ENCODE data around the gene CDSN.

GRCh38 chr6:31121131-31121790 lies 1.0 kb upstream of the CDSN start:
- TF ChIP-seq REST (IDR thresholded peaks at IDR 0.05; ENCODE audit: insufficient replicate concordance, low read depth) (no peak), GABPA (IDR thresholded peaks at IDR 0.05; ENCODE audit: low read depth) (no peak), POLR2AphosphoS5 (IDR thresholded peaks at IDR 0.05; ENCODE audit: low read depth) (no peak), SPI1 (IDR thresholded peaks at IDR 0.05; ENCODE audit: borderline replicate concordance, low read depth) (no peak)
- TF ChIP-seq, protein P1, sequence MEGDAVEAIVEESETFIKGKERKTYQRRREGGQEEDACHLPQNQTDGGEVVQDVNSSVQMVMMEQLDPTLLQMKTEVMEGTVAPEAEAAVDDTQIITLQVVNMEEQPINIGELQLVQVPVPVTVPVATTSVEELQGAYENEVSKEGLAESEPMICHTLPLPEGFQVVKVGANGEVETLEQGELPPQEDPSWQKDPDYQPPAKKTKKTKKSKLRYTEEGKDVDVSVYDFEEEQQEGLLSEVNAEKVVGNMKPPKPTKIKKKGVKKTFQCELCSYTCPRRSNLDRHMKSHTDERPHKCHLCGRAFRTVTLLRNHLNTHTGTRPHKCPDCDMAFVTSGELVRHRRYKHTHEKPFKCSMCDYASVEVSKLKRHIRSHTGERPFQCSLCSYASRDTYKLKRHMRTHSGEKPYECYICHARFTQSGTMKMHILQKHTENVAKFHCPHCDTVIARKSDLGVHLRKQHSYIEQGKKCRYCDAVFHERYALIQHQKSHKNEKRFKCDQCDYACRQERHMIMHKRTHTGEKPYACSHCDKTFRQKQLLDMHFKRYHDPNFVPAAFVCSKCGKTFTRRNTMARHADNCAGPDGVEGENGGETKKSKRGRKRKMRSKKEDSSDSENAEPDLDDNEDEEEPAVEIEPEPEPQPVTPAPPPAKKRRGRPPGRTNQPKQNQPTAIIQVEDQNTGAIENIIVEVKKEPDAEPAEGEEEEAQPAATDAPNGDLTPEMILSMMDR (IDR thresholded peaks at IDR 0.05; ENCODE audit: insufficient read depth, low read length) = no peak
